Keratinocyte (primary cell): ENCODE measurements around the gene PLXNA3. TPM values are rescaled to one million over a fixed set of nuclear protein-coding genes. Genes with fewer than 3 reads are reported as not detected.
"Not testable (repeated sequence)": the region's sequence is repeated elsewhere in the genome, so short reads cannot be mapped to it uniquely, and the experiment has no call there.

Source experiments
- DNase-seq: peaks from one replicate; pipeline ENCODE4 v3.0.0-alpha.2; 2011; ENCODE audit warnings: low read depth, missing footprints, low spot score
- FAIRE-seq: peaks from 2 replicates; lab custom pipeline; 2011; peaks lifted over from hg19 to GRCh38; lab: Jason Lieb, UNC
- H2AFZ ChIP-seq: 2 replicates; pipeline ENCODE4 v1.6.0; 2012; ENCODE audit warnings: low read length, control low read depth, inconsistent platforms; ENCODE audit not compliant: control insufficient read depth
- H3K27ac ChIP-seq: 2 replicates; pipeline ENCODE4 v1.5.1; 2011; ENCODE audit warnings: low read length; ENCODE audit not compliant: control insufficient read depth, insufficient read depth
- H3K27me3 ChIP-seq: 3 replicates; pipeline ENCODE4 v1.6.0; 2011; ENCODE audit warnings: low read length; ENCODE audit not compliant: control insufficient read depth, insufficient read depth; ENCODE audit errors: extremely low read depth
- H3K36me3 ChIP-seq, 2 experiments: 2 replicates in 1 of 2; 3 replicates in 1 of 2; pipeline ENCODE4 v1.5.1; 2011; ENCODE audit warnings: low read length in 2 of 2, mild to moderate bottlenecking in 1 of 2; ENCODE audit not compliant: control insufficient read depth in 2 of 2, insufficient read depth in 2 of 2; ENCODE audit errors: extremely low read depth in 1 of 2
- H3K4me1 ChIP-seq: 3 replicates; pipeline ENCODE4 v1.5.1; 2011; ENCODE audit warnings: low read length; ENCODE audit not compliant: control insufficient read depth, insufficient read depth; ENCODE audit errors: extremely low read depth
- H3K4me2 ChIP-seq: 3 replicates; pipeline ENCODE4 v1.6.0; 2011; ENCODE audit warnings: low read depth, low read length; ENCODE audit not compliant: control insufficient read depth, insufficient read depth; ENCODE audit errors: extremely low read depth
- H3K4me3 ChIP-seq, 3 experiments: fragments of 200-600 bp in 1 of 3; sonication (generic) in 1 of 3; 2 replicates in 2 of 3; 3 replicates in 1 of 3; pipeline ENCODE4 v1.5.1; 2011 to 2016; ENCODE audit warnings: low read length in 3 of 3, mild to moderate bottlenecking in 3 of 3, control low read depth in 2 of 3, inconsistent platforms in 1 of 3, low read depth in 1 of 3, mixed read lengths in 1 of 3, mixed run types in 1 of 3, moderate library complexity in 1 of 3; ENCODE audit not compliant: control insufficient read depth in 2 of 3, insufficient read depth in 2 of 3; ENCODE audit errors: extremely low read depth in 1 of 3
- H3K79me2 ChIP-seq: 2 replicates; pipeline ENCODE4 v1.6.0; 2012; ENCODE audit warnings: low read length; ENCODE audit not compliant: control insufficient read depth, insufficient read depth
- H3K9ac ChIP-seq: 3 replicates; pipeline ENCODE4 v1.6.0; 2011; ENCODE audit warnings: low read length; ENCODE audit not compliant: control insufficient read depth, insufficient read depth; ENCODE audit errors: extremely low read depth
- H3K9me1 ChIP-seq: 3 replicates; pipeline ENCODE4 v1.6.0; 2011; ENCODE audit warnings: low read length; ENCODE audit not compliant: control insufficient read depth, insufficient read depth; ENCODE audit errors: extremely low read depth
- H3K9me3 ChIP-seq: 2 replicates; pipeline ENCODE4 v1.5.1; 2012; ENCODE audit warnings: low read depth, low read length; ENCODE audit not compliant: control insufficient read depth
- H4K20me1 ChIP-seq: 3 replicates; pipeline ENCODE4 v1.6.0; 2011; ENCODE audit warnings: low read length; ENCODE audit not compliant: control insufficient read depth, insufficient read depth; ENCODE audit errors: extremely low read depth
- CTCF ChIP-seq, 3 experiments: IDR thresholded peaks in 1 of 3; conservative IDR thresholded peaks in 1 of 3; optimal IDR thresholded peaks in 1 of 3; 2 replicates in 2 of 3; 3 replicates in 1 of 3; pipeline versions ENCODE3 to v1.5.1; 2011; ENCODE audit warnings: low read length in 3 of 3, mild to moderate bottlenecking in 3 of 3, moderate library complexity in 2 of 3, control low read depth in 1 of 3, inconsistent platforms in 1 of 3; ENCODE audit not compliant: insufficient read depth in 2 of 3; ENCODE audit errors: extremely low read depth in 1 of 3
- EZH2 ChIP-seq: IDR thresholded peaks from one replicate; pipeline ENCODE4 v1.6.1; 2012; ENCODE audit warnings: inconsistent platforms, mild to moderate bottlenecking, low read length, moderate library complexity
- dilution Hi-C: fragments of 300-500 bp; cut with MboI; formaldehyde crosslinking; loops from one replicate; pipeline ENCODE4 v1.7.0; 2020; ENCODE audit warnings: low sequenced_read_pairs; ENCODE audit not compliant: extremely low pct_ligation_motif_present
- polyA plus RNA-seq, 5 experiments: library from polyadenylated mRNA; depleted of rRNA in 3 of 5; stranded (reverse) in 3 of 5; stranded (forward) in 1 of 5; unstranded in 1 of 5; fragments of >200 nt; gene quantifications; 1 replicate in 1 of 5; 2 replicates in 3 of 5; 3 replicates in 1 of 5; pipeline versions ENCODE4 v1.2.1 to v1.2.3, GENCODE V29; 2011 to 2012; ENCODE audit warnings: missing spikeins in 2 of 5, low read depth in 1 of 5, low replicate concordance in 1 of 5

PLXNA3 gene
- polyA plus RNA-seq, 1 donor (not counting 4 experiments of a cell fraction or from before 2014, with no cell fraction given), result 7.6 TPM

GRCh38 chrX:154494715-154495114 lies 36.6 kb downstream of the PLXNA3 start:
- FAIRE-seq, result no peak
- no peaks in the 10 kb centered on the region for H3K36me3 ChIP-seq

GRCh38 chrX:154495472-154495922 lies 37.4 kb downstream of the PLXNA3 start:
- FAIRE-seq (no peak), DNase-seq (no peak)
- Histone ChIP-seq H3K27ac (no peak overlapping the region), H3K36me3 (no peaks in the 10 kb centered on the region), H3K9me1 (no peaks in the 10 kb centered on the region), H3K4me2 (no peak overlapping the region), H3K4me3 (no peak overlapping the region), H3K79me2 (no peaks in the 10 kb centered on the region), H3K4me1 (peaks cover 2% of the 10 kb centered on the region), H2AFZ (no peak overlapping the region), H3K27me3 (no peaks in the 10 kb centered on the region), H4K20me1 (no peaks in the 10 kb centered on the region), H3K9me3 (no peaks in the 10 kb centered on the region), H3K9ac (no peak overlapping the region)
- TF ChIP-seq EZH2, result no peak
- no peak for TF ChIP-seq CTCF (optimal IDR thresholded peaks at IDR 0.05 in 1 of 3, IDR thresholded peaks at IDR 0.05 in 1 of 3, conservative IDR thresholded peaks at IDR 0.05 in 1 of 3; ENCODE audit: extremely low read depth in 1 of 3, insufficient read depth in 2 of 3, low read length in 3 of 3)
- dilution Hi-C loops, result no loop called here

More at GRCh38 chrX:154494715-154495114, 36.6 kb downstream of the PLXNA3 start:
- no peak overlapping the region for H3K9ac ChIP-seq
- H2AFZ ChIP-seq, result no peak overlapping the region
- no peaks in the 10 kb centered on the region for H3K27me3 ChIP-seq
- no peak overlapping the region for H3K27ac ChIP-seq
- no peaks in the 10 kb centered on the region for H3K9me1 ChIP-seq
- H3K4me1 ChIP-seq, result peaks cover 2% of the 10 kb centered on the region
- TF ChIP-seq EZH2 (no peak), CTCF (optimal IDR thresholded peaks at IDR 0.05 in 1 of 3, IDR thresholded peaks at IDR 0.05 in 1 of 3, conservative IDR thresholded peaks at IDR 0.05 in 1 of 3; ENCODE audit: extremely low read depth in 1 of 3, insufficient read depth in 2 of 3, low read length in 3 of 3) (no peak)
- H4K20me1 ChIP-seq, result no peaks in the 10 kb centered on the region
- DNase-seq, result no peak
- no peaks in the 10 kb centered on the region for H3K79me2 ChIP-seq
- dilution Hi-C loops, result no loop called here
- no peak overlapping the region for H3K4me3 ChIP-seq
- no peaks in the 10 kb centered on the region for H3K9me3 ChIP-seq
- no peak overlapping the region for H3K4me2 ChIP-seq

GRCh38 chrX:154496591-154497137 lies 38.6 kb downstream of the PLXNA3 start:
- H3K36me3 ChIP-seq, H2AFZ ChIP-seq, H3K4me3 ChIP-seq, H3K9ac ChIP-seq, dilution Hi-C loops, H4K20me1 ChIP-seq, H3K9me3 ChIP-seq, H3K9me1 ChIP-seq, FAIRE-seq, H3K27ac ChIP-seq, H3K4me2 ChIP-seq, H3K4me1 ChIP-seq, DNase-seq, H3K27me3 ChIP-seq, H3K79me2 ChIP-seq: not testable (repeated sequence)

GRCh38 chrX:154501423-154501822 lies 43.3 kb downstream of the PLXNA3 start:
- H3K9me3 ChIP-seq, H3K36me3 ChIP-seq, H3K27me3 ChIP-seq, H2AFZ ChIP-seq, H4K20me1 ChIP-seq, H3K4me2 ChIP-seq, H3K79me2 ChIP-seq, H3K4me3 ChIP-seq, DNase-seq, H3K4me1 ChIP-seq, H3K9ac ChIP-seq, dilution Hi-C loops, H3K9me1 ChIP-seq, FAIRE-seq, H3K27ac ChIP-seq: not testable (repeated sequence)
